Suprapubic skin (tissue), 3 donors: ENCODE measurements around the gene NRARP.

ENCODE experiments used
- CTCF ChIP-seq, 2 donors: fragments of 200-600 bp in 1 of 2; fragments of 450-650 bp in 1 of 2; sonication (generic) in 1 of 2; IDR thresholded peaks; one replicate each; pipeline ENCODE4 v1.5.1; 2016 to 2019; ENCODE audit warnings: antibody characterized with exemption in 2 of 2, mild to moderate bottlenecking in 1 of 2, moderate library complexity in 1 of 2
- POLR2A ChIP-seq, 2 donors: fragments of 450-650 bp; IDR thresholded peaks; one replicate each; pipeline ENCODE4 v1.6.1; 2017; ENCODE audit warnings: antibody characterized with exemption in 2 of 2, mild to moderate bottlenecking in 2 of 2, moderate library complexity in 2 of 2

- peak in 1 of 2 donors; percentile 6 for TF ChIP-seq CTCF (IDR thresholded peaks at IDR 0.05)
- TF ChIP-seq POLR2A (IDR thresholded peaks at IDR 0.05), result no peak
These were observed 3.2 kb upstream of the NRARP start for GRCh38 chr9:137305060-137305797.
